Neural cell (in vitro differentiated cells): ENCODE results near the gene AP1M1. TPM values are rescaled to one million over a fixed set of nuclear protein-coding genes. Genes with fewer than 3 reads are reported as not detected.

Experiments
- H2AFZ ChIP-seq: fragments of 200-600, 300-800 bp; sonication (generic), shearing (Covaris generic); 2 replicates; pipeline ENCODE4 v1.6.0; 2014; ENCODE audit warnings: low read depth, mild to moderate bottlenecking, antibody characterized with exemption, low read length, moderate library complexity
- H3F3A ChIP-seq: fragments of 200-600 bp; shearing (Covaris generic); 2 replicates; pipeline ENCODE4 v1.6.1; 2016; ENCODE audit warnings: mild to moderate bottlenecking, moderate library complexity, mixed read lengths, antibody characterized with exemption, low read length; ENCODE audit not compliant: insufficient read depth, poor library complexity, severe bottlenecking
- H3K27ac ChIP-seq: fragments of 200-600, 300-800 bp; sonication (generic), shearing (Covaris generic); 2 replicates; pipeline ENCODE4 v1.5.1; 2014; ENCODE audit warnings: mild to moderate bottlenecking, low read length, moderate library complexity
- H3K27me3 ChIP-seq: fragments of 300-800, 200-600 bp; sonication (generic), shearing (Covaris generic); 2 replicates; pipeline ENCODE4 v1.6.0; 2014; ENCODE audit warnings: mild to moderate bottlenecking, low read depth, low read length, moderate library complexity; ENCODE audit not compliant: insufficient read depth
- H3K36me3 ChIP-seq: fragments of 300-800, 200-600 bp; sonication (generic), shearing (Covaris generic); 2 replicates; pipeline ENCODE4 v1.5.1; 2014; ENCODE audit warnings: mild to moderate bottlenecking, antibody characterized with exemption, low read length, moderate library complexity; ENCODE audit not compliant: insufficient read depth
- H3K4me2 ChIP-seq: fragments of 300-800, 200-600 bp; sonication (generic), shearing (Covaris generic); 2 replicates; pipeline ENCODE4 v1.6.0; 2014; ENCODE audit warnings: mild to moderate bottlenecking, low read length
- H3K4me3 ChIP-seq: fragments of 300-800, 200-600 bp; sonication (generic), shearing (Covaris generic); 2 replicates; pipeline ENCODE4 v1.5.1; 2014; ENCODE audit warnings: mild to moderate bottlenecking, low read length, moderate library complexity
- H3K79me2 ChIP-seq: fragments of 200-600 bp; shearing (Covaris generic); replicated peaks from 2 replicates; pipeline ENCODE4 v1.6.0; 2014; ENCODE audit warnings: mild to moderate bottlenecking, low read length, moderate library complexity; ENCODE audit not compliant: insufficient read depth
- H3K9ac ChIP-seq: fragments of 300-800, 200-600 bp; sonication (generic), shearing (Covaris generic); 2 replicates; pipeline ENCODE4 v1.6.1; 2016; ENCODE audit warnings: mild to moderate bottlenecking, low read length, mixed read lengths
- H3K9me2 ChIP-seq: fragments of 200-600 bp; shearing (Covaris generic); 2 replicates; pipeline ENCODE4 v1.6.1; 2016; ENCODE audit warnings: mild to moderate bottlenecking, low read length, mixed read lengths; ENCODE audit not compliant: insufficient read depth
- H3K9me3 ChIP-seq: fragments of 200-600, 300-800 bp; sonication (generic), shearing (Covaris generic); 2 replicates; pipeline ENCODE4 v1.6.1; 2016; ENCODE audit warnings: mild to moderate bottlenecking, mixed run types, low read length, moderate library complexity, mixed read lengths
- H4K20me1 ChIP-seq: fragments of 200-600 bp; shearing (Covaris generic); 2 replicates; pipeline ENCODE4 v1.6.1; 2016; ENCODE audit warnings: mild to moderate bottlenecking, mixed run types; ENCODE audit not compliant: insufficient read depth
- EP300 ChIP-seq: fragments of 450-650 bp; conservative IDR thresholded peaks from 2 replicates; pipeline ENCODE4 v1.6.1; 2014; ENCODE audit warnings: antibody characterized with exemption, mild to moderate bottlenecking, moderate library complexity; ENCODE audit not compliant: poor library complexity, severe bottlenecking
- EZH2 ChIP-seq: fragments of 200-600, 300-800 bp; shearing (Covaris generic), sonication (generic); IDR thresholded peaks from 2 replicates; pipeline ENCODE4 v1.6.1; 2014; ENCODE audit warnings: antibody characterized with exemption, low read length, borderline replicate concordance, mild to moderate bottlenecking; ENCODE audit not compliant: insufficient read depth, poor library complexity, severe bottlenecking
- MXI1 ChIP-seq: fragments of 450-650 bp; conservative IDR thresholded peaks from 2 replicates; pipeline ENCODE4 v1.6.1; 2014; ENCODE audit warnings: antibody characterized with exemption, mild to moderate bottlenecking; ENCODE audit not compliant: poor library complexity, severe bottlenecking
- POLR2AphosphoS5 ChIP-seq: IDR thresholded peaks from 2 replicates; pipeline ENCODE4 v1.6.1; 2012
- RAD21 ChIP-seq: fragments of 450-650 bp; conservative IDR thresholded peaks from 2 replicates; pipeline ENCODE4 v1.6.1; 2014; ENCODE audit warnings: antibody characterized with exemption, mild to moderate bottlenecking, moderate library complexity
- SMC3 ChIP-seq: fragments of 450-650 bp; conservative IDR thresholded peaks from 2 replicates; pipeline ENCODE4 v1.6.1; 2014; ENCODE audit warnings: antibody characterized with exemption, mild to moderate bottlenecking, moderate library complexity; ENCODE audit not compliant: poor library complexity
- TAF1 ChIP-seq: IDR thresholded peaks from 2 replicates; pipeline ENCODE4 v1.6.1; 2012; ENCODE audit warnings: low read depth
- polyA plus RNA-seq: library from polyadenylated mRNA; depleted of rRNA; stranded (reverse); fragments of >200 nt; gene quantifications from 2 replicates; pipeline ENCODE4 v1.2.3, GENCODE V29; 2014
- TF ChIP-seq, protein P1 (sequence below): IDR thresholded peaks from 2 replicates; pipeline ENCODE4 v1.6.1; 2012; ENCODE audit warnings: borderline replicate concordance
- TF ChIP-seq, protein P2 (sequence below): fragments of 450-650 bp; IDR thresholded peaks from 2 replicates; pipeline ENCODE4 v1.5.1; 2014; ENCODE audit warnings: antibody characterized with exemption, mild to moderate bottlenecking, moderate library complexity; ENCODE audit not compliant: poor library complexity, severe bottlenecking

The AP1M1 gene
- polyA plus RNA-seq, 1 donor from 2014 or later: 81.4 TPM

DNA sequence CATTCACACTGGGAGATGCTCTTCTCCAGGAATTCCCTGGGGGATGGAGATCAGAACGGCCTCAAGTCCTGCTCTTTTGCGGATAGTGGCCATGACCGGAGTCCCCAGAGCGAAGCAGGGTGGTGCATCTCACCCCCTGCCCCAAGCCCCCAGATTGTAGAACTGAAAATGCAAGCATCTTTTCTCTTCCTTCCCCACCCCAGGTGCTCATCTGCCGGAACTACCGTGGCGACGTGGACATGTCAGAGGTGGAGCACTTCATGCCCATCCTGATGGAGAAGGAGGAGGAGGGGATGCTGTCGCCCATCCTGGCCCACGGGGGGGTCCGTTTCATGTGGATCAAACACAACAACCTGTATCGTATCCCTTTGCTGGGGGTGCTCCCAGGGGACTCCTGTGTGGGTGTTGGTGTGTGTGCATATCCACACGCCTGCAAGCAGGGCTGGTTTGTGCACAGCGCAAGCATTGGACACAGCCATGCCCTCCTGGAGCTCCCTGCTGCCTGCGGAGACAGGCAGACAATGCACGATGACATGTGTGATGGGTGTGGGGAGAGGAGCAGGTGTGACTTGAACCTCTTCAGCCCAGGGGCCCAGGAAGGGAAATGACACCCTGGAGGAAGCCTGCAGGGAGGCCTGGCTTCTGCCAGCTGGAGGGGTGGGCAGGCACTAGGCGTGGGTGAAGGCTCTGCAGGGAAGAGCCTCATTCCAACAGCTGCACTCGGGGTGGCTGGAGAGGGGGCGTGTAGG is 5.7 kb downstream of the AP1M1 start:
- Histone ChIP-seq H3K9me2 (no peaks in the 10 kb centered on the region), H3F3A (no peaks in the 10 kb centered on the region), H3K27ac (no peak overlapping the region), H3K4me2 (no peak overlapping the region), H3K4me3 (no peak overlapping the region), H3K79me2 (peaks cover 18% of the 10 kb centered on the region), H4K20me1 (no peaks in the 10 kb centered on the region), H3K36me3 (no peaks in the 10 kb centered on the region), H3K9me3 (no peaks in the 10 kb centered on the region), H3K9ac (no peak overlapping the region), H3K27me3 (no peaks in the 10 kb centered on the region), H2AFZ (no peak overlapping the region)
- no peak for TF ChIP-seq TAF1
- TF ChIP-seq SMC3: no peak
- TF ChIP-seq, protein P1, sequence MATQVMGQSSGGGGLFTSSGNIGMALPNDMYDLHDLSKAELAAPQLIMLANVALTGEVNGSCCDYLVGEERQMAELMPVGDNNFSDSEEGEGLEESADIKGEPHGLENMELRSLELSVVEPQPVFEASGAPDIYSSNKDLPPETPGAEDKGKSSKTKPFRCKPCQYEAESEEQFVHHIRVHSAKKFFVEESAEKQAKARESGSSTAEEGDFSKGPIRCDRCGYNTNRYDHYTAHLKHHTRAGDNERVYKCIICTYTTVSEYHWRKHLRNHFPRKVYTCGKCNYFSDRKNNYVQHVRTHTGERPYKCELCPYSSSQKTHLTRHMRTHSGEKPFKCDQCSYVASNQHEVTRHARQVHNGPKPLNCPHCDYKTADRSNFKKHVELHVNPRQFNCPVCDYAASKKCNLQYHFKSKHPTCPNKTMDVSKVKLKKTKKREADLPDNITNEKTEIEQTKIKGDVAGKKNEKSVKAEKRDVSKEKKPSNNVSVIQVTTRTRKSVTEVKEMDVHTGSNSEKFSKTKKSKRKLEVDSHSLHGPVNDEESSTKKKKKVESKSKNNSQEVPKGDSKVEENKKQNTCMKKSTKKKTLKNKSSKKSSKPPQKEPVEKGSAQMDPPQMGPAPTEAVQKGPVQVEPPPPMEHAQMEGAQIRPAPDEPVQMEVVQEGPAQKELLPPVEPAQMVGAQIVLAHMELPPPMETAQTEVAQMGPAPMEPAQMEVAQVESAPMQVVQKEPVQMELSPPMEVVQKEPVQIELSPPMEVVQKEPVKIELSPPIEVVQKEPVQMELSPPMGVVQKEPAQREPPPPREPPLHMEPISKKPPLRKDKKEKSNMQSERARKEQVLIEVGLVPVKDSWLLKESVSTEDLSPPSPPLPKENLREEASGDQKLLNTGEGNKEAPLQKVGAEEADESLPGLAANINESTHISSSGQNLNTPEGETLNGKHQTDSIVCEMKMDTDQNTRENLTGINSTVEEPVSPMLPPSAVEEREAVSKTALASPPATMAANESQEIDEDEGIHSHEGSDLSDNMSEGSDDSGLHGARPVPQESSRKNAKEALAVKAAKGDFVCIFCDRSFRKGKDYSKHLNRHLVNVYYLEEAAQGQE: no peak
- TF ChIP-seq, protein P2, sequence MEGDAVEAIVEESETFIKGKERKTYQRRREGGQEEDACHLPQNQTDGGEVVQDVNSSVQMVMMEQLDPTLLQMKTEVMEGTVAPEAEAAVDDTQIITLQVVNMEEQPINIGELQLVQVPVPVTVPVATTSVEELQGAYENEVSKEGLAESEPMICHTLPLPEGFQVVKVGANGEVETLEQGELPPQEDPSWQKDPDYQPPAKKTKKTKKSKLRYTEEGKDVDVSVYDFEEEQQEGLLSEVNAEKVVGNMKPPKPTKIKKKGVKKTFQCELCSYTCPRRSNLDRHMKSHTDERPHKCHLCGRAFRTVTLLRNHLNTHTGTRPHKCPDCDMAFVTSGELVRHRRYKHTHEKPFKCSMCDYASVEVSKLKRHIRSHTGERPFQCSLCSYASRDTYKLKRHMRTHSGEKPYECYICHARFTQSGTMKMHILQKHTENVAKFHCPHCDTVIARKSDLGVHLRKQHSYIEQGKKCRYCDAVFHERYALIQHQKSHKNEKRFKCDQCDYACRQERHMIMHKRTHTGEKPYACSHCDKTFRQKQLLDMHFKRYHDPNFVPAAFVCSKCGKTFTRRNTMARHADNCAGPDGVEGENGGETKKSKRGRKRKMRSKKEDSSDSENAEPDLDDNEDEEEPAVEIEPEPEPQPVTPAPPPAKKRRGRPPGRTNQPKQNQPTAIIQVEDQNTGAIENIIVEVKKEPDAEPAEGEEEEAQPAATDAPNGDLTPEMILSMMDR: no peak
- TF ChIP-seq MXI1: no peak
- no peak for TF ChIP-seq RAD21
- TF ChIP-seq POLR2AphosphoS5: no peak
- no peak for TF ChIP-seq EZH2
- TF ChIP-seq EP300: no peak

DNA sequence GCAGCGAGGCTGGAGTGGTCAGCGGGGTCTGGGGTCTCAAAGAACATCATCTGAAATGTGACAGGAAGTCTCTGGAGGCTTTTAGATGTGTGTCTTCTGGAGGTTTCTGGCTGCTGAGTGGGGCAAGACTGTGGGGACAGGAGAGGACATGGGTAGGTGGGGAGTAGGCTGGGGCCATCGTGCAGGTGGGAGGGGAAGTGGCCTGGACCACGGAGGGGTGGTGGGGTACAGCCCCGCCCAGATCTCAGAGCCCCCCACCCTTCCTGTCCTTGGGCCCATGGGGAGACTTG is 6.2 kb downstream of the AP1M1 start:
- Histone ChIP-seq H3K9me3 (no peaks in the 10 kb centered on the region), H3K27me3 (no peaks in the 10 kb centered on the region), H3K4me3 (no peak overlapping the region), H3K36me3 (no peaks in the 10 kb centered on the region), H3K9ac (no peak overlapping the region), H3K27ac (no peak overlapping the region), H4K20me1 (no peaks in the 10 kb centered on the region), H2AFZ (no peak overlapping the region), H3K4me2 (no peak overlapping the region), H3F3A (no peaks in the 10 kb centered on the region), H3K79me2 (peaks cover 12% of the 10 kb centered on the region), H3K9me2 (no peaks in the 10 kb centered on the region)
- TF ChIP-seq MXI1 (no peak), RAD21 (no peak), EZH2 (no peak), POLR2AphosphoS5 (no peak), SMC3 (no peak), EP300 (no peak), TAF1 (no peak)
- TF ChIP-seq, protein P2: no peak
- TF ChIP-seq, protein P1: no peak
